Activated CD4-positive, alpha-beta memory T cell treated with anti-CD3 and anti-CD28 coated beads for 36 hours (primary cell): Measurements from ENCODE around the gene GALNT13. TPM values are rescaled to one million over a fixed set of nuclear protein-coding genes. Genes with fewer than 3 reads are reported as not detected.

Experiments
- CTCF ChIA-PET: fragments of 350-600 bp; sonication (Branson Sonifier 250); formaldehyde crosslinking; loops from one replicate; lab custom pipeline; 2021; ENCODE audit warnings: antibody characterized with exemption, inconsistent platforms; lab: Charles Lee
- POLR2A ChIA-PET: fragments of 350-600 bp; sonication (Branson Sonifier 250); formaldehyde crosslinking; loops from one replicate; lab custom pipeline; 2021; ENCODE audit warnings: antibody characterized with exemption; lab: Charles Lee
- DNase-seq: peaks from one replicate; pipeline ENCODE4 v3.0.0-alpha.2; 2020
- H3K27ac Mint-ChIP-seq: one replicate; pipeline ENCODE4 v1.8.0; 2021; ENCODE audit warnings: mixed read lengths
- H3K27me3 Mint-ChIP-seq: one replicate; pipeline ENCODE4 v1.8.0; 2021; ENCODE audit warnings: mixed read lengths
- H3K36me3 Mint-ChIP-seq: one replicate; pipeline ENCODE4 v1.8.0; 2021; ENCODE audit warnings: mixed read lengths
- H3K4me1 Mint-ChIP-seq: one replicate; pipeline ENCODE4 v1.8.0; 2021; ENCODE audit warnings: low read depth, mixed read lengths
- H3K4me3 Mint-ChIP-seq: one replicate; pipeline ENCODE4 v1.8.0; 2021; ENCODE audit warnings: mild to moderate bottlenecking, mixed read lengths
- H3K9me3 Mint-ChIP-seq: one replicate; pipeline ENCODE4 v1.8.0; 2021; ENCODE audit warnings: mixed read lengths
- intact Hi-C: fragments of 100-400 bp; cut with micrococcal nuclease; formaldehyde crosslinking; loops from one replicate; pipeline ENCODE4 v1.15.1; 2023
- total RNA-seq, 2 experiments: library from RNA; stranded (reverse); gene quantifications; one replicate each; pipeline ENCODE4 v1.2.3, GENCODE V29; 2021

Gene GALNT13
- total RNA-seq, 2 experiments from 2014 or later = not detected

DNA sequence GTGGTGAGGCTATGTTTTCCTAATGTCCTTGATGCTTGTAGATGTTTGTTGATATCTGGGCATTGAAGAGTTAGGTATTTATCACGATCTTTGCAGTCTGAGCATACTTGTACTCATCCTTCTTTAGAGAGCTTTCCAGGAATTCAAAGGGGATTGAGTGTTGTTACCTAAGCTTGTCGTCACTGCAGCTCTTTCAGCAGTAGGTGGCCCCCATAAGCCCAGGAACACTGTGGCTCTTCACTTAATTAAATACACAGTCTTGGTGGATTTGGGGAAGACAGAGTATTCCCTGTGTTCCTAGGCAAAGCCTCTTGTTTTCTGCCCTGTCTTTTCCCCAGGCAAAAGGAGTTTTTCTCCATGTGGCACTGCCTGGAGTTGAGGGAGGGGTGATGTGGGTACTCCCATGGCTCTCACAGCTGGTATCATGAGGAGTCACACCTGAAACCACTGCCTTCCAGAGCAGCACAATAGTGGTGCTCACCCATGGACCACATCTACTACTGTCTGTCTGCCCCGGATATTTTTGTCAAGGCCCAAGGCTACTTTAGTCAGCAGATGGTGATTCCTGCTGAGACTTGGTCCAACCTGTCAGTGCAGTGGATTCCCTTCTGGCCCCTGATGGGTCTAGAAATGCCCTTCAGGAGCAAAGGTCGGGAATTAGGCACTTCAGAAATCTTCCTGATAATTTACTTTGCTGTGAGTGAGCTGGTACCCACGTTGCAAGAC lies 95.7 kb downstream of the GALNT13 start:
- CTCF ChIA-PET = no interaction called here
- DNase-seq = no peak
- Mint-ChIP-seq H3K27ac (no peak overlapping the region), H3K27me3 (no peaks in the 10 kb centered on the region), H3K9me3 (peaks cover 14% of the 10 kb centered on the region), H3K4me1 (no peaks in the 10 kb centered on the region), H3K36me3 (no peaks in the 10 kb centered on the region), H3K4me3 (no peak overlapping the region)
- POLR2A ChIA-PET = no interaction called here
- intact Hi-C loops = no loop called here

DNA sequence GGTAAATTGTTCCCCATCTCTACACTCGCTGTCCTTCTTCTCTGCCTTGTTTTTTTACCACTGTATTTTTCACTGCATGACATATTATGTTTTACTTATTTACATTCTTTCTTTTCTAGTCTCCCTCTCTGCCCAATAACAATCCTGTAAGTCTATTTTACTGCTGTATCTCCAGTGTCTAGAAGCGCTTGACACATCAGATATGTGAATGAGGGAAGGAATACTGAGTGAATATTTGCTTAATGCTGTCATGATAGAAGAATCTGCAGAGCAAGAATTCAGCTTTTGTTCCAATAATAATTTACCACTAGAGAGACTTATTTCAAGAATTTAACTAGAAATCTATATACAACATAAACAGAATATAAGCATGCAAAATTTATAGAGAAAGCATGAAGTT lies 99.5 kb downstream of the GALNT13 start:
- ChIA-PET POLR2A (no interaction called here), CTCF (no interaction called here)
- no peaks in the 10 kb centered on the region for H3K27me3 Mint-ChIP-seq
- H3K4me3 Mint-ChIP-seq = no peak overlapping the region
- peaks cover 11% of the 10 kb centered on the region for H3K9me3 Mint-ChIP-seq
- H3K36me3 Mint-ChIP-seq = no peaks in the 10 kb centered on the region
- no peak overlapping the region for H3K27ac Mint-ChIP-seq
- H3K4me1 Mint-ChIP-seq = no peaks in the 10 kb centered on the region
- intact Hi-C loops = no loop called here
- no peak for DNase-seq

DNA sequence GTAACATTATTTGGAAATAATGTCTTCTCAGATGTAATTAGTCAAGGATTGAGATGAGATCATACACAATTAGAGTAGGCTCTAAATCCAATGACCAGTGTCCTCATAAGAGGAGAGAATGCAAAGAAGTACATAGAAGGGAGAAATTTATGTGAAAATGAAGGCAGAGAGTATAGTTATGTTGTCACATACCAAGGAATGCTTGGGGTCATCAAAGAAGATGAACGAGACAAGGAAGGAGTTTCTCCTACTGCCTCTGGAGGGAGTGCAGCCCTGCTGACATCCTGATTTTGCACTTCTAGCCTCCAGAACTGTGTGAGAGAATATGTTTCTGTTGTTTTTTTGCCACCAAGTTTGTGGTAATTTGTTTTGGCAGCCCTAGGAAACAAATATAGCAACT lies 100.1 kb downstream of the GALNT13 start:
- intact Hi-C loops = no loop called here
- H3K27me3 Mint-ChIP-seq = no peaks in the 10 kb centered on the region
- H3K9me3 Mint-ChIP-seq = peaks cover 8% of the 10 kb centered on the region
- H3K4me3 Mint-ChIP-seq = no peak overlapping the region
- no peak for DNase-seq
- CTCF ChIA-PET = no interaction called here
- no peak overlapping the region for H3K27ac Mint-ChIP-seq
- POLR2A ChIA-PET = no interaction called here
- no peaks in the 10 kb centered on the region for H3K4me1 Mint-ChIP-seq
- H3K36me3 Mint-ChIP-seq = no peaks in the 10 kb centered on the region

DNA sequence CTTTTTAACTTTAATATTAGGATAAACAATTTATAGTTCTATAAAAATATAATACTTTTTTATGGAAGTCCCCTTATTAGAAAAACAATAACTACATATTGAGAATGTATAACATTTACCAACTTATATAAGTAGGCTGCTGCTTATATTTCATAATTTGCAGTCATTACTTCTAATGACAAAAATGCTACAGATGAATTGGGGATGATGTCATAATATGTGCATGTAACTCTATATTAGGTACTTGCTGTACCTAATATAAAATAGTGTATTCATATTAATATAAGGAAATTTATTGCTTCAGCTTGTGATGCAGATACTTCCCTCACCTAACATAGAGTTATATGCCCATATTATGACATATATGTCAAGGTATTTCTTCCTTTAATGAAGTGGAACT lies 100.7 kb downstream of the GALNT13 start:
- Mint-ChIP-seq H3K36me3 (no peaks in the 10 kb centered on the region), H3K9me3 (peaks cover 8% of the 10 kb centered on the region), H3K27me3 (no peaks in the 10 kb centered on the region), H3K4me1 (no peaks in the 10 kb centered on the region), H3K27ac (no peak overlapping the region), H3K4me3 (no peak overlapping the region)
- intact Hi-C loops = no loop called here
- ChIA-PET CTCF (no interaction called here), POLR2A (no interaction called here)
- no peak for DNase-seq

DNA sequence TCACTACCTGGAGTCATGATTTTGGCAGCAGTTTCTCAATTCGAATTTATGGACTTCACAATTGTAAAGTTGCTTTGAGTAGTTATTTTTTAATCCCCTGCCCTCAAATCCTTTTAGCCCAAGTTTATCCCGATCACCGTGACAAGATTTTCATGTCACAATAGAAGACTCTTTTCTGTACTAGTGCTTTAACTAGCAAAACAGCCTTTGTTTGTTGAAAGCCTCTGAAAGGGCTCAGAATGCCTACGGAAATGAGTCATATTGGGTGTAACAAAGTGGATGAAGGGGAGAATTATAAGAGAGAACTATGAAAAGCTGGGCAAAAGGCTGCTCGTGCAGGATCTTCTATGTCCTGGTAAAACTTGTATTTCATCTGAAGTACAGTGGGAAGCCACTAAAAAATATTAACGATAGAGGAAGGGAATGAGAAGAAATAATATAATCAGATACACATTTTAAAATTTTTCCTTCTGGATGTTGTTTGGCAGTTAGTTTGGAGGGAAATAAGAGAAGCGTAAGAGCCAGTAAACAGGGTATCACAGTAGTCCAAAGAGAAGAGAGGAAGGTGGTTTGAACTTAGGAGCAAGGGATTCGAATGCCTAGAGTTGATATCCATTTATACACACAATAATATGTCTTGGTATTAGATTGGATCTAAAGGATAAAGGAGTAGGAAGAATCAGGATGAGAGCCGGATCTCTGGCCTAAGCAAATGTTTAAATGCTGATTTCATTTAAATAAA lies 114.9 kb downstream of the GALNT13 start:
- Mint-ChIP-seq H3K27ac (no peak overlapping the region), H3K27me3 (no peaks in the 10 kb centered on the region), H3K4me3 (no peak overlapping the region), H3K4me1 (no peaks in the 10 kb centered on the region), H3K9me3 (peaks cover 6% of the 10 kb centered on the region), H3K36me3 (no peaks in the 10 kb centered on the region)
- CTCF ChIA-PET = no interaction called here
- intact Hi-C loops = no loop called here
- POLR2A ChIA-PET = no interaction called here
- no peak for DNase-seq

DNA sequence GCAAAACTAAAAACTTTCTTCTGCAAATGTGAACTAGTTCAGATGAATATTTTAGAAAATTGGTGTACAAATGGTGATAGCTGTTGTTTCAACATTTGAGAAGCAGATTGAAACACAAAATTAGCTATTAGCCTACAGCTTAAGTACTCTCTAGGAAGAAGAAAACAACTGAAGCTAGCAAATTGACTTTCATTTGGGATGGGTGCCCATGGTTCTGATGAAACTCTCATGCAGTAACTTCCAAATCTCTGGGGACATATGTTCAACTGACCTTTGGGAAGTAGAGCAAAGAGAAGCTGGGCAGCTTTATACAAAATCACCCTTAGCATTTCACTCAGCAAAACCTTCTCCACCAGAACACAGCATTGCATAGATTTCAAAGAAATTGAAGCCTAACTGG lies 119.0 kb downstream of the GALNT13 start:
- no peaks in the 10 kb centered on the region for H3K4me1 Mint-ChIP-seq
- peaks cover 6% of the 10 kb centered on the region for H3K9me3 Mint-ChIP-seq
- ChIA-PET POLR2A (no interaction called here), CTCF (interaction anchor here (0.6 to 1.0 kb wide), 2 partner anchors 14 to 229 kb away, joined by 3 read pairs; no protein-coding TSS in a partner anchor)
- no peaks in the 10 kb centered on the region for H3K36me3 Mint-ChIP-seq
- no peak for DNase-seq
- intact Hi-C loops = no loop called here
- no peak overlapping the region for H3K4me3 Mint-ChIP-seq
- H3K27me3 Mint-ChIP-seq = no peaks in the 10 kb centered on the region
- no peak overlapping the region for H3K27ac Mint-ChIP-seq

DNA sequence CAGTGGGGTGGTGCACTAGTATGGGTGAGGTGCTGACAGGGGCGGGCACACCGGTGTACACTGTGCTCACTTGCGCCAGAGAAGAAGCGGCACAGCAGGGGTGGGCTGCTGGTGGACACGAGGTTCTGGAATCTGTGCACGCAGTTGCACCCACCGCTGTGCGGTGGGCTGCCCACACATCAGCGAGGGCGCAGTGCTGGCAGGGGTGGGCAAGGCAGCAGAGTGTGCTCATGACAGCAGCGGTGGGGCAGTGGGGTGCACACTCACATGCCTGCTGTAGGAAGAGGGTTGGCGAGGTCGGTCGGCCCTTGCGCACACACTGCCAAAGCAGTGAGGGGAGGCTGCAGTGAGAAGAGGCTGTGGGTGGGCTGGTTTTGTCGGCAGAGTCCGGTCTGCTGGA lies 141.8 kb downstream of the GALNT13 start:
- Mint-ChIP-seq H3K4me3 (no peak overlapping the region), H3K36me3 (no peaks in the 10 kb centered on the region), H3K9me3 (peaks cover 27% of the 10 kb centered on the region), H3K4me1 (no peaks in the 10 kb centered on the region), H3K27ac (no peak overlapping the region), H3K27me3 (no peaks in the 10 kb centered on the region)
- POLR2A ChIA-PET = no interaction called here
- CTCF ChIA-PET = no interaction called here
- intact Hi-C loops = no loop called here
- no peak for DNase-seq

DNA sequence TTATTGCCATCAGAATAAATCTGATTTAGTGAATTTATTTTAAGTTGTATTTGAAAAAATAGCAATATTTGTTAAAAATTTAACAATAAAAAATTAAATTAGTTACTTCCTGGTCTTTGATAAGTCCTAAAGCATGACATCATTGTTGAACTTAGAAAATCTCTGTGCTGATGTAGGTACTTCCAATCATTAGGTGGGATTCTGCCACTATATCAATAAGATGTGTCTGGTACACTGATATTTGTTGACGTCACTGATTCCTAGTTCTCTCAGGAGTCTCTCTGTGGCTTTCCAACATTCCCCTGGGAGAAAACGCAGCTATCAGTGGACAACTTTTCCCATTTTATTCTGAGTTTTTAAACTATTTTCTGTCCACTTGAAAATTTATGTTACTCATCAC lies 143.5 kb downstream of the GALNT13 start:
- no peaks in the 10 kb centered on the region for H3K36me3 Mint-ChIP-seq
- CTCF ChIA-PET = no interaction called here

DNA sequence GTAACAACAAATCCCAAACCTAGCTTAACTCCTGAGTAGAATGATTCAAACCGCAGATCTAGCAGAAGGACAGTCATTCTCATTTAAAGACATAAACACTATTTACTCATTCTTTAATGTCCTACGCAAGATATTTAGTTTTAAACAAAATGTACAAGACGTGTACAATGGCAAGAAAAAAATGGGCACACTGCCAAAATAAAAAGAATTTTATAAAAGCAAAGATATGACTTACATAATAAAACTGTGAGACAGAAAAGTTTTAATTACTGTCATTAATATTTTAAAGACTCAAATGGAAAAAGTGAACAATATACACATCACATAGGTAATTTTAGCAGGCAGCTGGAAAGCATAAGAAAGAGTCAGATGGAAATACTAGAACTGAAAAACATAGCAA lies 157.8 kb downstream of the GALNT13 start:
- Mint-ChIP-seq H3K27ac (no peak overlapping the region), H3K27me3 (no peaks in the 10 kb centered on the region), H3K36me3 (no peaks in the 10 kb centered on the region), H3K4me3 (no peak overlapping the region), H3K9me3 (peaks cover 23% of the 10 kb centered on the region), H3K4me1 (no peaks in the 10 kb centered on the region)
- ChIA-PET CTCF (no interaction called here), POLR2A (no interaction called here)
- DNase-seq = no peak
- intact Hi-C loops = no loop called here

More for the DNA sequence above, 143.5 kb downstream of the GALNT13 start:
- intact Hi-C loops = no loop called here
- Mint-ChIP-seq H3K27ac (no peak overlapping the region), H3K27me3 (no peaks in the 10 kb centered on the region), H3K4me1 (no peaks in the 10 kb centered on the region), H3K9me3 (peaks cover 27% of the 10 kb centered on the region), H3K4me3 (no peak overlapping the region)
- DNase-seq = no peak
- POLR2A ChIA-PET = no interaction called here

DNA sequence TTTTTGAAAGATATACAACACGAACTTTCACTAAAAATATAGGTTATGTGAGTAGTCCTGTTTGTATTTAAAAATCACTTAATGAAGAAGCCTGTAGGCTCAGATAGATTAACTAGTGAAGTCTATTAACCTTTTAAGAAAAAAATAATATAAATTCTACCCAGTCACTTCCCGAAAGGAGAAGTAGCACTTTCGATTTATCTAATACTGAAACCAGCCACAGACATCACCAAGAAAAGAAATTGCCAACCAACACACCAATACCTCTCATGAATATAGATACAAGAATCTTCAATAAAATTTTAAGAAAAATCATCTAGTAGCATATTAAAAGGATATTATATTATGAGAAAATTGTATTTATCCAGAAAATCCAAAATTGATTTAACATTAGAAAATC lies 160.5 kb downstream of the GALNT13 start:
- H3K27me3 Mint-ChIP-seq = no peaks in the 10 kb centered on the region
- no peak overlapping the region for H3K27ac Mint-ChIP-seq
- H3K36me3 Mint-ChIP-seq = no peaks in the 10 kb centered on the region
- peaks cover 17% of the 10 kb centered on the region for H3K9me3 Mint-ChIP-seq
- CTCF ChIA-PET = no interaction called here
- H3K4me3 Mint-ChIP-seq = no peak overlapping the region
- intact Hi-C loops = no loop called here
- POLR2A ChIA-PET = no interaction called here
- no peak for DNase-seq
- no peaks in the 10 kb centered on the region for H3K4me1 Mint-ChIP-seq

DNA sequence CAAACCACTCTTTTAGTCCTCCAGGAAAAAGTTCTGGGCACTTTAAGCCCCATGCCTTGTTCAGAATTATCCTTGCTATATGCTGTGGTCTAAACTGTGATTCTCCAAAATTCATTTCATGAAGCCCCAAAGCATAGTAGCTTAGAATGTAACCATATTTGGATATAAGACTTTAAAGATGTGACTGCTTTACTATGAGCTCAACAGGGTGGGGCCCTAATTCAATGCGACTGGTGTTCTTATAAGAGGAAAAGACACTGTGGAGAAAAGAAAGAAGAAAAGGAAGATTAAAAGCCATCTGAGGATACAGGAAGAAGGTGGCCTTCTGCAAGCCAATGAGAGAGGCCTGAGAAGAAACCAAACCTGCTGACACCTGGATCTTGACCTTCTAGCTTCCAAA lies 174.8 kb downstream of the GALNT13 start:
- no peak overlapping the region for H3K4me3 Mint-ChIP-seq
- ChIA-PET CTCF (no interaction called here), POLR2A (no interaction called here)
- intact Hi-C loops = no loop called here
- H3K27ac Mint-ChIP-seq = no peak overlapping the region
- no peak for DNase-seq
- no peaks in the 10 kb centered on the region for H3K36me3 Mint-ChIP-seq
- peaks cover 12% of the 10 kb centered on the region for H3K9me3 Mint-ChIP-seq
- no peaks in the 10 kb centered on the region for H3K4me1 Mint-ChIP-seq
- no peaks in the 10 kb centered on the region for H3K27me3 Mint-ChIP-seq

DNA sequence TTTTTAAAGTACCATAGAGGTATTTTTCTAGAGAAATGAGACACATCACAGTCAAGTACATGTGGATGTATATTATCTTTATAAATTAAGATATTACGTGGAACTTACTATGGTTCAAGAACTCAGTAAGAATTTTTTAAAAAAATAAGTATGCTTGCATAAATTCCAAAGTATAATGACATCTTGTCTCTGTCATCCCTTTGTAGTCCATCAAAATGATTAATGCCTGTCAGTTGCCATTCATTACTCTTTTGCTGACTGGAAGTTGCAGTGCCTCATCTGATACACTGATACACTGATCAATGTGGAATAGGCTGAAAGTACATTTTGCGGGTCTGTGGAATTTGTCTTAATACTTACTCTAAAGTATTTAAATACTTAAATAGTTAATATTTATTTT lies 177.2 kb downstream of the GALNT13 start:
- DNase-seq = no peak
- Mint-ChIP-seq H3K9me3 (peaks cover 8% of the 10 kb centered on the region), H3K27me3 (no peaks in the 10 kb centered on the region), H3K4me1 (no peaks in the 10 kb centered on the region), H3K36me3 (no peaks in the 10 kb centered on the region), H3K4me3 (no peak overlapping the region), H3K27ac (no peak overlapping the region)
- POLR2A ChIA-PET = no interaction called here
- CTCF ChIA-PET = no interaction called here
- intact Hi-C loops = no loop called here

DNA sequence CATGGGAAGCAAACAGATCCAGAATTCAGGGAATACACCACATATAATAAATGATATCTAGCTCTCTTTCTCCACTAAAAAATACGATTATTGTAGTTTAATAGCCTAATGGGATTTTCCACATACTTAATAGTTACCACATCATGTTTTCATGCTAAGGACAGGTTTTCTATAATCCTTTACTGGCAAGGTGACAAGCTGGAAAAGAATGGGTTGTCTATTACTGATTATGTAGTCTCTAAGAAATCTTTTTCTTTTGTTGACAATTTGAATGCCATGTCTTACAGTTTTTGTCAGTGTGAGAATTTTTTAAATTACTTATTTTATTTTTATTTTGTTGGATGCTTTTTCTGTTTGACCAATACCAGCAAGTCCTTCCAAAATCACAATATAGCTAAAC lies 177.8 kb downstream of the GALNT13 start:
- DNase-seq = no peak
- H3K9me3 Mint-ChIP-seq = peaks cover 4% of the 10 kb centered on the region
- H3K27me3 Mint-ChIP-seq = no peaks in the 10 kb centered on the region
- no peak overlapping the region for H3K4me3 Mint-ChIP-seq
- POLR2A ChIA-PET = no interaction called here
- intact Hi-C loops = no loop called here
- H3K27ac Mint-ChIP-seq = no peak overlapping the region
- CTCF ChIA-PET = no interaction called here
- H3K36me3 Mint-ChIP-seq = no peaks in the 10 kb centered on the region
- H3K4me1 Mint-ChIP-seq = no peaks in the 10 kb centered on the region
